Muscle layer of colon (tissue), 2 donors: Measurements from ENCODE around the gene LIN54.
"Not testable (repeated sequence)": the region's sequence is repeated elsewhere in the genome, so short reads cannot be mapped to it uniquely, and the experiment has no call there.

Experiments used
- H3K27ac ChIP-seq: one replicate; pipeline ENCODE4 v1.7.0; 2013; ENCODE audit warnings: low read depth, mild to moderate bottlenecking, low read length, moderate library complexity
- H3K27me3 ChIP-seq, 2 donors: one replicate each; pipeline ENCODE4 v1.7.0; 2013; ENCODE audit warnings: low read length in 2 of 2, mild to moderate bottlenecking in 2 of 2; ENCODE audit not compliant: insufficient read depth in 2 of 2, control insufficient read depth in 1 of 2
- H3K36me3 ChIP-seq: one replicate; pipeline ENCODE4 v1.7.0; 2013; ENCODE audit warnings: mild to moderate bottlenecking, low read length; ENCODE audit not compliant: insufficient read depth
- H3K4me1 ChIP-seq: one replicate; pipeline ENCODE4 v1.7.0; 2013; ENCODE audit warnings: mild to moderate bottlenecking, low read length; ENCODE audit not compliant: insufficient read depth
- H3K4me3 ChIP-seq, 2 donors: one replicate each; pipeline ENCODE4 v1.7.0; 2013; ENCODE audit warnings: low read length in 2 of 2, low read depth in 1 of 2, mild to moderate bottlenecking in 1 of 2, moderate library complexity in 1 of 2
- H3K9ac ChIP-seq: one replicate; pipeline ENCODE4 v1.7.0; 2013; ENCODE audit warnings: low read length
- H3K9me3 ChIP-seq: one replicate; pipeline ENCODE4 v1.7.0; 2013; ENCODE audit warnings: mild to moderate bottlenecking, low read length
- donor health status: abdominal sarcoma.
- donor health status: Adenocarcinoma of cecum.

Gene LIN54

GRCh38 chr4:83010111-83010521 is 507 bp downstream of the LIN54 start:
- Histone ChIP-seq H3K27ac (peak overlapping the region; percentile 90), H3K9ac (peak overlapping the region; percentile 77), H3K4me1 (peaks cover 25% of the 10 kb centered on the region), H3K36me3 (no peaks in the 10 kb centered on the region), H3K9me3 (no peaks in the 10 kb centered on the region), H3K4me3 (peak overlapping the region; percentile 87 to 92), H3K27me3 (no peaks in the 10 kb centered on the region)

GRCh38 chr4:83009529-83009928 is 1.1 kb downstream of the LIN54 start:
- Histone ChIP-seq H3K4me3 (peak overlapping the region; percentile 87 to 92), H3K27me3 (no peaks in the 10 kb centered on the region), H3K4me1 (peaks cover 25% of the 10 kb centered on the region), H3K27ac (peak overlapping the region; percentile 90), H3K9me3 (no peaks in the 10 kb centered on the region), H3K9ac (peak overlapping the region; percentile 77), H3K36me3 (no peaks in the 10 kb centered on the region)

- H3K4me1 ChIP-seq, H3K4me3 ChIP-seq, H3K27me3 ChIP-seq, H3K36me3 ChIP-seq, H3K27ac ChIP-seq, H3K9me3 ChIP-seq, H3K9ac ChIP-seq: not testable (repeated sequence)
Measured at GRCh38 chr4:83003044-83003791, 7.4 kb downstream of the LIN54 start.

GRCh38 chr4:83002329-83002728 is 8.3 kb downstream of the LIN54 start:
- no peaks in the 10 kb centered on the region for H3K36me3 ChIP-seq
- no peak overlapping the region for H3K27ac ChIP-seq
- no peaks in the 10 kb centered on the region for H3K27me3 ChIP-seq
- H3K4me1 ChIP-seq, result no peaks in the 10 kb centered on the region
- no peak overlapping the region for H3K9ac ChIP-seq
- H3K4me3 ChIP-seq, result no peak overlapping the region
- no peaks in the 10 kb centered on the region for H3K9me3 ChIP-seq

GRCh38 chr4:82998898-82999297 is 11.7 kb downstream of the LIN54 start:
- Histone ChIP-seq H3K9me3 (no peaks in the 10 kb centered on the region), H3K27me3 (no peaks in the 10 kb centered on the region), H3K4me1 (no peaks in the 10 kb centered on the region), H3K27ac (no peak overlapping the region), H3K36me3 (no peaks in the 10 kb centered on the region), H3K9ac (no peak overlapping the region), H3K4me3 (no peak overlapping the region)

- Histone ChIP-seq H3K36me3 (no peaks in the 10 kb centered on the region), H3K27me3 (no peaks in the 10 kb centered on the region)
Measured at GRCh38 chr4:82994834-82995233, 15.8 kb downstream of the LIN54 start.

GRCh38 chr4:82989575-82990429 is 20.8 kb downstream of the LIN54 start:
- Histone ChIP-seq H3K27me3 (no peaks in the 10 kb centered on the region), H3K4me3 (no peak overlapping the region), H3K36me3 (no peaks in the 10 kb centered on the region), H3K9me3 (no peaks in the 10 kb centered on the region), H3K9ac (no peak overlapping the region), H3K4me1 (no peaks in the 10 kb centered on the region), H3K27ac (no peak overlapping the region)

More at GRCh38 chr4:82994834-82995233, 15.8 kb downstream of the LIN54 start:
- Histone ChIP-seq H3K4me3 (no peak overlapping the region), H3K4me1 (no peaks in the 10 kb centered on the region), H3K27ac (no peak overlapping the region), H3K9ac (no peak overlapping the region), H3K9me3 (no peaks in the 10 kb centered on the region)

- H3K27me3 ChIP-seq, result no peaks in the 10 kb centered on the region
Measured at GRCh38 chr4:82988323-82988832, 22.2 kb downstream of the LIN54 start.

GRCh38 chr4:82987519-82987918 is 23.1 kb downstream of the LIN54 start:
- H3K9ac ChIP-seq, H3K27ac ChIP-seq, H3K36me3 ChIP-seq, H3K4me3 ChIP-seq, H3K9me3 ChIP-seq, H3K4me1 ChIP-seq, H3K27me3 ChIP-seq: not testable (repeated sequence)

More at GRCh38 chr4:82988323-82988832, 22.2 kb downstream of the LIN54 start:
- H3K4me1 ChIP-seq, result no peaks in the 10 kb centered on the region
- H3K36me3 ChIP-seq, result peaks cover 7% of the 10 kb centered on the region
- H3K27ac ChIP-seq, result no peak overlapping the region
- no peak overlapping the region for H3K9ac ChIP-seq
- no peak overlapping the region for H3K4me3 ChIP-seq
- H3K9me3 ChIP-seq, result no peaks in the 10 kb centered on the region

- H3K4me1 ChIP-seq, result no peaks in the 10 kb centered on the region
- H3K36me3 ChIP-seq, result peaks cover 7% of the 10 kb centered on the region
- H3K9me3 ChIP-seq, result no peaks in the 10 kb centered on the region
- no peak overlapping the region for H3K9ac ChIP-seq
- no peak overlapping the region for H3K4me3 ChIP-seq
- H3K27ac ChIP-seq, result no peak overlapping the region
- no peaks in the 10 kb centered on the region for H3K27me3 ChIP-seq
Measured at GRCh38 chr4:82984459-82984858, 26.2 kb downstream of the LIN54 start.

GRCh38 chr4:82983444-82983843 is 27.2 kb downstream of the LIN54 start:
- Histone ChIP-seq H3K36me3 (peaks cover 7% of the 10 kb centered on the region), H3K4me3 (no peak overlapping the region), H3K9ac (no peak overlapping the region), H3K4me1 (no peaks in the 10 kb centered on the region), H3K27ac (no peak overlapping the region), H3K27me3 (no peaks in the 10 kb centered on the region), H3K9me3 (no peaks in the 10 kb centered on the region)
